NCI-H345 (cell line): ENCODE results near the gene CYP2A7.
"Not testable (repeated sequence)": the region's sequence is repeated elsewhere in the genome, so short reads cannot be mapped to it uniquely, and the experiment has no call there.

Experiments
- DNase-seq: peaks from one replicate; lab custom pipeline; 2025; lab: John Stamatoyannopoulos, UW

Gene CYP2A7

GRCh38 chr19:40899964-40900363 is 17.9 kb upstream of the CYP2A7 start:
- not testable (repeated sequence) for DNase-seq

- not testable (repeated sequence) for DNase-seq
These were observed 15.1 kb upstream of the CYP2A7 start for GRCh38 chr19:40896843-40897789.

GRCh38 chr19:40896418-40896796 is 14.4 kb upstream of the CYP2A7 start:
- DNase-seq: no peak

- no peak for DNase-seq
These were observed 11.1 kb upstream of the CYP2A7 start for GRCh38 chr19:40893112-40893511.

- no peak for DNase-seq
These were observed 7.3 kb upstream of the CYP2A7 start for GRCh38 chr19:40889366-40889765.

GRCh38 chr19:40888191-40888590 is 6.2 kb upstream of the CYP2A7 start:
- no peak for DNase-seq

GRCh38 chr19:40884187-40884931 is 2.3 kb upstream of the CYP2A7 start:
- not testable (repeated sequence) for DNase-seq

- DNase-seq: not testable (repeated sequence)
These were observed 2.7 kb downstream of the CYP2A7 start for GRCh38 chr19:40879349-40879748.

GRCh38 chr19:40875526-40875951 is 6.5 kb downstream of the CYP2A7 start:
- not testable (repeated sequence) for DNase-seq

- not testable (repeated sequence) for DNase-seq
These were observed 7.2 kb downstream of the CYP2A7 start for GRCh38 chr19:40874874-40875273.

- DNase-seq: not testable (repeated sequence)
These were observed 8.2 kb downstream of the CYP2A7 start for GRCh38 chr19:40873873-40874272.

GRCh38 chr19:40872209-40872608 is 9.8 kb downstream of the CYP2A7 start:
- no peak for DNase-seq

- no peak for DNase-seq
These were observed 14.3 kb downstream of the CYP2A7 start for GRCh38 chr19:40867701-40868100.

- not testable (repeated sequence) for DNase-seq
These were observed 17.1 kb downstream of the CYP2A7 start for GRCh38 chr19:40864739-40865496.

GRCh38 chr19:40862785-40863184 is 19.2 kb downstream of the CYP2A7 start:
- no peak for DNase-seq

GRCh38 chr19:40862333-40862732 is 19.7 kb downstream of the CYP2A7 start:
- DNase-seq: no peak

- no peak for DNase-seq
These were observed 23.9 kb downstream of the CYP2A7 start for GRCh38 chr19:40858109-40858508.

GRCh38 chr19:40852467-40853152 is 29.4 kb downstream of the CYP2A7 start:
- not testable (repeated sequence) for DNase-seq

GRCh38 chr19:40850277-40850676 is 31.8 kb downstream of the CYP2A7 start, which contains the start of gene CYP2A6:
Gene CYP2A6 (minus strand): TSS chr19:40850447. CDS start chr19:40850426, 21 bp downstream.
- not testable (repeated sequence) for DNase-seq

GRCh38 chr19:40846722-40847121 is 35.3 kb downstream of the CYP2A7 start:
- DNase-seq: not testable (repeated sequence)

GRCh38 chr19:40843653-40844052 is 38.4 kb downstream of the CYP2A7 start:
- DNase-seq: not testable (repeated sequence)
